T follicular helper cell (primary cell): ENCODE results near the gene SORCS2.

Experiments
- DNase-seq: peaks from one replicate; pipeline ENCODE4 v3.0.0-alpha.2; 2020; ENCODE audit warnings: low read depth

SORCS2 gene

DNA sequence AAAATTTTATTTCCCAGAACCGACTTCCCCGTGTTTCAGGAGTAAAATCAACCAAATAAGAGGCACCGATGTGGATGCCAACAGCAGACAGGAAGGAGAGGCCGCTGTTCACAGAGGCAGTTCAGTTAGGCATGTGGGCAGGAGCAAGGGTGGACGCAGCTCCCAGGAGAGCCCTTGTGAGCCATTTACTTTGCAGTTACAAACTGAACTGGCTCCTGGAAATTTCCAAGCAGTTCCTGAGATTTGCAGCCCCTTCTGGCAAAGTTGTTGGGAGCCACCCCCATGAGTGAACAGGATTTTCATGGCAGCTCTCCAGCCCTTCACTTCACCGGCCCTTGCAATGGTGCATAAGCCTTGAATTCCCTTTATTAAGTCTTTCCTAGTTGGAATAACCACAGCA is 558.2 kb downstream of the SORCS2 start:
- no peak for DNase-seq

DNA sequence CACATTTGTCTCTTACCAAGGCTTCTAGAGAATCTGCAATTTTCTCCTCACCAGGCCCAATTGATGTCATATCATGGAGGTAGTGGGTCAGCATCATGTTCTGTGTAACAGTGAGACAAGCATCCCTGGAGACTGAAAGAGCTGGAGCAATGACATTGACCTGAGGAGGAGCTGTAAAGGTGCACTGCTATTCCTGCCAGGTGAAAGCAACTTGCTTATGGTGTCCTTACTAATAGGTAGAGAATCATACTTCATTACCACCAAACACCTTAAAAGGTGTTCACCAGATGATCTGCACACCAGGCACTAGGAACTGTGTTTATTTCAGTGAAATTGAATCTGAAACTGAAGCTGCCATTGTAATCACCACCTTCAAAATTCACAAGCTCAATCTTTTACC is 558.6 kb downstream of the SORCS2 start:
- no peak for DNase-seq

DNA sequence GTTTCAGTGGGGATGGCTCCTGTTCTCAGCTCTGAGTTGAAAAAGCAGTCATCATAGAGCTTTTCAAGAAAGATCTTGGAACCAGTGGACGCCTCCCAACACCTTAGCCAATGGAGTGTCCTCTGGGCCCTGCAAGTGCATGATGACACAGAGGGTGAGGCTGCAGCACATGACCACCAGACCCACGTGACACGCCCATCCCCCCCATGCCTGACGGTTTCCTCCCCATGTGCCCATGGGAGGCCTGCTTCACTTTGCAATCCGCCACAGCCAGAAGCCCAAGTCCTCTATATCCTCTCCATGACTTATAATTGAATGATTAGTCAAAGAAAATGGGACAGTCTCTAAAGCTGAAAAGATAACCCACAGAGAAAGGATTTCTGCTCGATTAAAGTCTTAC is 560.3 kb downstream of the SORCS2 start:
- DNase-seq = no peak

DNA sequence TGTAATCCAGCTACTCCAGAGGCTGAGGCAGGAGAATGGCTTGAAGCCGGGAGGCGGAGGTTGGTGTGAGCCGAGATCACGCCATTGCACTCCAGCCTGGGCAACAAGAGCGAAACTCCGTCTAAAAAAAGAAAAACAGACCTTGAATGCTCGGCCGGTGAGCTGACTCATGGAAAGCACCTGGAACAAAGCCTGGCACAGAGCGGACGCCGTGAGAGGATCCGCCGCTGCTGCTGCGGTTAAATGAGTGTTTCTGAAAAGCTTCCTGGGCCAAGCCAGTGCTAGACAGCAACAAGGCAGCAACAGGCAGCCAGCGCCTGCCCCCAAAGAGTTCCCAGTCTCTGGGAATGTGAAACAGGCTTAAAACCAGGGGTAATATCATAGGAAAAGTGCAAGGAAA is 560.9 kb downstream of the SORCS2 start:
- no peak for DNase-seq

DNA sequence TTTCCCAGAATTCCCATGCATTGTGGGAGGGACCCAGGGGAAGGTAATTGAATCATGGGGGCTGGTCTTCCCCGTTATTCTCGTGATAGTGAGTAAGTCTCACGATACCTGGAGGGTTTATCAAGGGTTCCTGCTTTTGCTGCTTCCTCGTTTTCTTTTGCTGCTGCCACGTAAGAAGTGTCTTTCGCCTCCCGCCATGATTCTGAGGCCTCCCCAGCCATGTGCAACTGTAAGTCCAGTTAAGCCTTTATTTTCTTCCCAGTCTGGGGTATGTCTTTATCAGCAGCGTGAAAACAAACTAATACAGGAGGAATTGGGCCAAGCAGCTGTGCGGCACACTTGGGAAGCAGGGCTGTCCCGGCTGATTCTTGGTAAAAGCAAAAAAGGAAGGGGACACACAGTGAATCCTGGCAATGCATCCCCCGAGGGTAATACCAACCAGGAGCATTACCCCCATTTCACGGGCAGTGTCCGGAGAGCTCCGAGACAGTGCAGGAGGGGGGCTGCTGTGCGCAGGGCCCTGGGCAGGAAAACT is 561.7 kb downstream of the SORCS2 start:
- DNase-seq = no peak

DNA sequence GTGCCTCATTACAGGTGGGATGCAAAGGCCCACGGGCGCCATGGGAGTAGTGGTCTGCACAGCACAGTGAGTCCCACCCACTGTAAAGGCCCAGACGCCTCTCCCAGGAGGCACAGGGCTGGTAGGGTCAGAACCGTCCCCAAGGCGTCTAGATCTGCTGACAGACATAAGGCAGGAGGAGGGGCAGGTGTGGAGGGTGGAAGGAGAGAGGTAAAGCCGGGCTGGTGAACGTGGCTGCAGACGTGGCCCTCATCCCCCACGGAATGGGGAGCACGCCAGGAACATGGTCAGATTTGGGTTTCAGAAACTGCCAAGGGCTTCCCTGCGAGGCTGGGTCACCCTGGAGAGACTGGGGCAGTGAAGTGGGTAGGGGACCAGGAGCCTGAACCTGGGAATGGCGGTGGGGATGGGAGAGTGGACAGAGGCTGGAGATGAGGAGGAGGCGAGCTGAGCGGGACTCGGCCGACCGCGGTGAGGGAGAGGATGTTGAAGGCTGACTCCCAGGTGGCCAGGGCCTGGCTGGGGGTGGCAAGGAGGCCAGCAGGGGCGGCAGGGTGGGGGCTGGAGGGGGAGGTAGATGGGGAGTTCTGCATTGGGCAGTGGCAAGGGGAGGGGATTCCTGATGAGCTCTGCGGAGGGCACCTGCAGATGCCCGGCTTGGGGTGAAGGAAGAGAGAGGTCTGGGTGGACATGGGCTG is 562.4 kb downstream of the SORCS2 start:
- DNase-seq = no peak

DNA sequence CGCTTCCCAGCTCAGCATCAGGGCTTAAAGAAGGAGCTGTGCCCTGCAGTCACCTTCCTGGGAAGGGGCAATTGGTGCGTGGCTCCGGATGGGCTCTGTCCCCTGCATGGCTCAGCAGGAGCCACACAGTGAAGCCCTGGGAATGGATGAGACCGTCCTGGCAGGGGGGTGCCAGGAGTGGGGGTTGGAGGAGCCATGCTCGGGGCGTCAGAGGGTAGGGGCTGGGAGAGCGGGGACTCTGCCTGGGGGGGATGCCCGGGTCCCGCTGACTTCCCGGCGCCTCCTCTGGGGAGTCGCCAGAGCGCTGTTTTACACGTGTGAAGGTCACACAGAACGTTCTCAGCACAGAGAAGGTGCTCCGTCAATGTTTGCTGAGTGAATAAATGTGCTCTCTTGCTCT is 563.2 kb downstream of the SORCS2 start:
- DNase-seq = no peak

DNA sequence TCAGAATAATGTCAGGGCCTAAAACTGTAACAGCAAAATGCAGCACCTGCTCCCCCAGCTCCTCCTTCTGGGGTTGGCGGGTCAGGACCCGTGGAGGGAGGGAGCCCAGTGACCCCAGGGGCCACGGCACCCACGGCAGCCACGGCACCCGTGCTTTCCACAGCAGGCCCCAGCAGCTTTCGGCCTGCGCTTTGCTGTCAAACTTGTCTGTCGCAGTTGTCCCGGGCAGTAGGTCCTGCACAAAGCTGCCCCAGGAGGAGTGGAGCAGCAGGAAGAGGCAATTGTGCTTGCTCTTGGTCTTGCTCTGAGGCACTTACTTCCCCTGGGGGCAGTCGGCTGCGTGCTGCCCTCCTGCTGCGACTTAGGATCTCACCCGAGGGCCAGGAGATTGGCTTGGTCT is 563.7 kb downstream of the SORCS2 start:
- DNase-seq = no peak

DNA sequence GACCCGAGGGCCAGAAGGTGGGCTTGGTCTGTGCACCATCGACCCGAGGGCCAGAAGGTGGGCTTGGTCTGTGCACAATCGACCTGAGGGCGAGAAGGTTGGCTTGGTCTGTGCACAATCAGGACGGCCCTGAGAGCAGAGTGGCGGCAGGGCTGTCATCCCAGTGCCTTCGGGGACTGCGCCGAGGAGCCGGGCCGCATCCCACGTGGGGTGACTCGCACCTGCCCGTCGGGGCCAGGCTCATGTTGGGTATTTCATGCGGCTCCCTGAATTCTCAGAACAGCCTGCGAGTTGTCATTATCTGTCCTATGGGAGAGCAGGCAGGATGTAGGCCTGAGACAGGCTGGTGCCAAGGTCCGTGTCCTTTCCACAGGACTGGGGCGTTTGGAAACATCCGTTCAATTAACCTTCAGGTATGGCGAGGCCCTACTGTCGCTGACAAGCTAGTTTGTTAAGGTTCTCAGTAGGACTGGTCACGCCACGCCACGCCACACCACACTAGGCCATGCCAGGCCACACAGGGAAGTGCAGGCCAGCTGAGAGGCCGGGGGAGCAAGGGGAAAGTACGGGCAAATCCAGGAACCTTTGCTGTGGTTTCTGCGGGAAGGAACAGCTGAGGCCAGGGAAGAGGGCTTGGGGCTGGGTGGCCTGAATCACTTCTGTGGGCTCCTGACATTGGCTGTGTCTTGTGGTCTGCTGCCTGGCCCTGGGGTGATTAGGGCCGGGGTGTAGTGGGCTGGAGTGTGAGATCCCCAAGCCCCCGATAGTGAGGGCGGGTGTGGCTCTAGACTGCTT is 564.4 kb downstream of the SORCS2 start:
- DNase-seq = no peak

DNA sequence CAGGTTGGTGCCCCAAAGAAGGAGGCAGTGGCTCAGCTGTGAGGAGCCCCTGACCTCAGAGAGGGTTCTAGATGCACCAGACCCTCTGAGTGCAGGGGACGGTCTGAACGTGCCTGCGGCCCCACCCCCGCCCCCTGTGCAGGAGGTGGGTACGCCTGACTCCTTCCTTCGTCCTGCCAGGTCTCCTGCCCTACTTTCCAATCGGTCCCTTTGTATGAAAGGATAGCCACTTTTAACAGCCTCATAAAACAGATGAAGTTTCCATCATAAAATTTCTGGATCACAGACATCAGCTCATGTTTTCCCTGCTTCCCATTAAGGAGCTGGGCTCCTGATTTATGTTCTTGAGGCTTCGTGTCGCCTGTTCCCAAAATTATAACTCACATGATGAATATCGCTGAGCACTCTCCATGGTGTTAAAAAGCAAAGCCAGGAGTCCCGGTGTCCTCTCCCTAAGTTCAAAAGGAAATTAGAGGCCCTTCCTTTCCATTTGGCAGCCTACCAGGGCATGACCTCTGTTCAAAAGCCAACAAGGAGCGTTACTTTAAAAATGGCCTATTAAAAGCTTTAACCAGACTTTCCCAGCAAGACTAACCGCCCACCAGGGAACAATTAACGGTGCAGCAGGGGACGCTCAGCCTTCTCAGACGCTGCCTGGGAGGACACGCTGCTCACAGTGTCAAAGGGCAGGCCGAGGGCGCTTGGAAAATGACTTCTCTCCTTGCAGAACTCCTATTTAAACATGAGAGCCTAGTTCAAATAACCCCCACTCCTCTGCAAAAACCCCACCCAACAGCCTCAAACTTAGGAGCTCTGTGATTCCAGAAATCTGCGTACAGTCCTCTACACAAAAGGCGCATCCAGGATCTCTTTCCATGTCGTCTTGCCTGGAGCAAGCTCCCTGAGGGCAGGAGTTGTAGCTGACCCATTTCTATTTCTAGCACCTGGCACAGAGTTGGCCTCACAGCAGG is 565.4 kb downstream of the SORCS2 start:
- no peak for DNase-seq

DNA sequence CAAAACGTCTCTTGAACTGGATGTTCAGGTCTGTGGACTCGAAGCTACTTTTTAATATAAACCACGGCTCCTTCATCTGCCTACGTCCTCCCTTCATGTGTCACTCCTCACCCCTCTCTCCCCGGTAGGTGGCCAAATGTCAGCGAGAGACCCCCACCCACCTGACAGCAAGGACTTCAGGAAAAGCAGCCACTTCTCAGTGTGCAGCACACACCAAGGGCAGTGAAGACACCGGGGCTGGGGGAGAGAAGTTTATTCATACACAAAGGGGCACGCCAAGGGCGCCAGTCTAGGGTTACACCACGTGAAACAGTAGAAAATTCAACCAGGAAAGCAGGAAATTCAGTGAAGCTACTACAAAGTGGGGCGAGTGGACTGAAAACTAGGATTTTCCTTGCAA is 566.1 kb downstream of the SORCS2 start:
- DNase-seq = no peak

DNA sequence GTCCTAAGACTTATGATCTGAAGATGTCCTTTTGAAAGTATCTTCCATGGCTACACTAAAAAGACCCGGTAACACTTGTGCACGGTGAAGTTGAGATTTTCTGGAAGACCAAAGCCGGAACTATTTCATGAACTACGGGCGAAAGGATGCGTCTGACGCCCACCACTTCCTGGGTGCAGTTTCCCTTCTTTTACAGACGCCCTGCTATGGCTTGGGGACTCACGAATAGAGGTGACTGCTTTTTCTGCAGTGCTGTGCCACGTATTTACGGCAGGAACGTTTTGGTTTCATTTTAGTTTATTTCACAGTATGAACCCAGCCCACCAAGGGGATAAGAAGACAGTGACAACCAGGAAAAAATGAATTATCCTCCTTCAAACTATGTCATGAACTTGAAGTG is 566.9 kb downstream of the SORCS2 start:
- DNase-seq = peak; percentile 36

DNA sequence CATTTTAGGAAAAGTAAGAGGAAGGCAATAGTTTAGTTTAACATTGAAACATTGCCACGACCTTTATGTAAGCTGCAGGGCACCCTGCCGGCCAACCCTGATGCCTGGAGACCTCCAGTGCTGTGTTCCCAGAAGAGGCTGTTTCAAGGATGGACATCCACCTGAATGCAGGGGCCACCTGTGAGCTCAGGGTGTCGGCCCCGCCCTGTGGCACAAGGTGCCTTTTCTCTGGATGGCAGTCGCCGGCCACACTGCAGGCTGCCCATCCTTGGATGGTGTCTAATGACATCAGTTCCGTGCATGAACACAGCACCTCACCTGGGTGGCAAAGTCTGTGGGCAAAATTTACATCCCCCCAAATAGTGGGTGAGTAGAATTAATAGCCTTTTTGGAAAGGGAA is 567.3 kb downstream of the SORCS2 start:
- no peak for DNase-seq

DNA sequence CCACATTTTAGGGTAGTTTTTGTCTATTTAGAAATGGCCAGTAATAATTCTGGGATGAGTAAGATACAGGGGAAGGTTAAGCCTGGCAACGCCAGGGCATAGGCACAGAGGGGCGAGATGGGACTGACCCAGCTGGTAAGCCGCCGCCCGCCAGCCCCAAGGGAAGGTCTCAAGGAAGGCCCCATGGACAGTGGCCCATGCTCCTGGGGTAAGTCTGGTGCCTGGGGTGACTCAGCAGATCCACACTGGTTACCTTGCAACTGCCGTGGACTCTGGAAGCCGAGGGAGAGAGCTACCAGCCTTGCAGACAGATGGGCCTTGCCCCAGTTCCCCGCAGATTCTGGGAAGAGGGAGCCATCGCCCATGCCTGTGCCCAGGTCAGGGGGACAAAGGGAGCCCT is 567.9 kb downstream of the SORCS2 start:
- DNase-seq = no peak

DNA sequence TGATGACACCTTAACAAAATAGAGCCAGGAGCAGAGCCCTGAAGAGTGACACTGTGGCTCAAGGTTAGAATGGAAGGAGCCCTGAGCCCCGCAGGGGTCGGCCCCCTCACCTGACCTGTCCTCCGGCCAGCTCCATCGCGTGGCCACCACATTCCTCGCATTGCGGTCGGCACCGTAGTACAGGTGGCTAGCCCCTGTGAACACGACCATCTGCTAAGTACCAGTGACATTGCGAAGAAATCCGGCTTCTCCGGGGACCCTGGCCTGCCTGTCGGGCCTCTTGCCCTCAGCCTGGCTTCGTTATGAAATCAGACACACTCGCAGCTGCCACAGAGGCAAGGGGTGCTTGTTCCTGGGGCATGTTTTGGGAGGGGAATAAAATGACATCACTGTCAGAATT is 568.4 kb downstream of the SORCS2 start:
- DNase-seq = no peak

DNA sequence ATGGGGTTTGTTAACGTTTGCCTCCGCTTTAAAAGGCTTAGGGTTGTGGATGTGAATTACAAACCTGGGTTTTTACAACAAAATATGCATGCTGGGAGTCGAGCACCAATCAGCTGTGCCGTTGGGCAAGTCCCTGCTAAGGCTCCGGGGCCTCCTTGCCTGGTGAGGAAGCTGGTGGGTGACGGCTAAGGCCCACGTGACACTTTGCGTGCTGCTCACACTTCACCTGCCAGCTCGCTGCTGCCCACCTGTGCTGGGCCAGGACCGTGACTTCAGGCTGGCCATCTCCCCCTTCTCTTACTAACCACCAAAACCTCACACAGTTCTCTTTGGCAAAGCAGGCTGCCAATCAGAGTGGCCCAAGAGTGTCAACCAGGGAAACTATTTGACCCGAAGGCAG is 569.0 kb downstream of the SORCS2 start:
- no peak for DNase-seq

DNA sequence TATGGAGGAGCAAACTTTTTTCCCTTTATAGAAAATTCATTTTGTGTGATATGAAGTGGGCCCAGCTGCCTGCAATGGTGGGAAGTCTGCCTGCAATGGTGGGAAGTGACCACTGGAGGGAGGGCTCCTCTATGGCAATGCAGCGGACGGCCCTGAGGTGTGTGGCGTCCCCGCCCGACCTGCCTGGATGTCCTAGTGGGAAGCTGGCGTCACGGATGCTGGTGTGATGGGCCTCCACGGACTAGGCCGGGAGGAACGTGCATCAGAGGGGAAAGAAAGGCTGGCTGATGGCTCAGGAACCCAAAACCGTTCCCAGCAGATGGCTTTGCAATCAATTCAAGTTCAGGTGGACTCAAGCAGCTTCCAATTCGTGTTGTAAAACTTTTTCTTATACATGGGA is 569.4 kb downstream of the SORCS2 start:
- DNase-seq = peak; percentile 9

DNA sequence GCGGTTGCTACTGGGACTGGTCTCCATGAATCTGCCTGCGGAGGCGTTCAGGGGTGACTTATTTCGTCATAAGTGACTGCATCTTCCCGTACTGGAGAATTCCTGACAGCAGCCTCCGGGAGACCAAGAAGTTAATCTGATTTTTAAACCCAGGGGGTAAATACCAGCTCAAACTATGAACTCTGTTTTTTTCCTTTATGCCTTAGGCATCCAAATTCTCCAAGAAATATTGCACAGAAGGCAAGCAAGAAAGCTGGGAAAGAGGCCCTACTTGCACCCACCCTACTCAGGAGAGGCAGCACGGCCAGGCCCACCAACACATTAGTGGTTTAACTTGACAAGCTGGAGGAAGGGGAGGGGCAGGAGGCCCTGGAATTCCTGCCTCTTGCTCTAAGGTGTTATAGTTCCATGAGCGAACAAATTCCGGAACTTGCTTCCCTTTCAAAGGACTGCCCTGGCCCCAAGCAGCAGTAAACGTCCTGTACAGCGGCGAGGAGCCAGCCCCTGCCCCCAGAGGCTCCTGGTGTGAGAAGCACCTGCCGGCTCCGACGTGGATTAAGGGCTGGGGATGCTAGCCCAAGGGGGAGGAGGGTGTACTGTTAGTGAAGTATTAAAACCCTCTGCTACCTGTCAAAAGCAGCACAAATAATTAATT is 570.2 kb downstream of the SORCS2 start:
- no peak for DNase-seq

DNA sequence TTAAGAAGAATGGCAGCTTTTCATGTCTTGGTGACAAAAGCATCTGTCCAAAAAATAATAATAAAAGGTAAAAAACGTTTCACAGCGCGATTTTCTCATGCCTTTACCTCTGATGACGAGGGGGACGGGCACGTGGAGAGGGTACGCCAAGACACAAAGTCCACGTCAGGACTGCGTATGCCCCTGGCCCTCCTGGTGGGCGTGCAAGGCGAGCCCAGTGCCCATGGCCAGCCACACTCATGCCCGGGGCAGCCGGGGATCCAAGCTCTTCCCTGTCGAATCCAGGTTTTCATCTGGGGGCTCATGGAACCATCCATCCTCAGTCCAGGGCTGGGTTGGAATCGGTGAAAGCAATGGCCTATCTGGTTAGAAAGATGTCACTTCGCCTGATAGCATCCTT is 570.8 kb downstream of the SORCS2 start:
- DNase-seq = no peak

DNA sequence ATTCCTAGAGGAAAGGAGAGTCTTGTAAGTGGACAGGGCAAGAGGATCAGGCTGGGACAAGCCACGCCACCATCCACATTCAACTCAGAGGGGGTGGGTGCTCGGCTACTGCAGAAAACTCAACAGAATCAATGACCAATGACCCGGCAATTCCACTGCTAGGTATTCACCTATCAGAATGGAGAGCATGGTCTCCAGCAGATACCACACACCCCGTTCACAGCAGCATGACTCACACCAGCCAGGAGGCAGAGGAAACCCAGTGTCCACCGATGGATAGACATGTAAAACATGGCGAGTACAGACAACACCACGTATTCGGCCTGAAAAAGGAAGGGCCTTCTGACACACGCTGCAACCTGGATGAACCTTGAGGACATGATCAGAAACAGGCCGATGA is 571.5 kb downstream of the SORCS2 start:
- no peak for DNase-seq

DNA sequence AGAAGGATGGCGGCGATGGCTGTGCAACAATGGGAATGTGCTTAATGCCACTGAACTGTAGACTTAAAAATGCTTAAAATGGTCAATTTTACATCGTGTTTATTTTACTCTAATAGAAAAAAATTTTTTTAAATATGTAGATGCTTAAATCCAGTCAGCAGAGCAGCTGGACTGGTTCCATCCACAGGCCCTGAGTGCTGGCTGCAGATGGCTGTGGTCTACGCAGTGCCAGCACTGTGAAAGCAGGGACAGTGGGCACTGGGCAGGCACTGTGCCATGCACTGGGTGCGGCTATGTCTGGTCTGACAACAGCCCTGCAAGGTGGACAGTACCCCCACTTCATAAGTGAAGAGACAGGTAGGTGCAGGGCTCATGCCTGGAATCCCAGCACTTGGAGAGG is 572.1 kb downstream of the SORCS2 start:
- no peak for DNase-seq

DNA sequence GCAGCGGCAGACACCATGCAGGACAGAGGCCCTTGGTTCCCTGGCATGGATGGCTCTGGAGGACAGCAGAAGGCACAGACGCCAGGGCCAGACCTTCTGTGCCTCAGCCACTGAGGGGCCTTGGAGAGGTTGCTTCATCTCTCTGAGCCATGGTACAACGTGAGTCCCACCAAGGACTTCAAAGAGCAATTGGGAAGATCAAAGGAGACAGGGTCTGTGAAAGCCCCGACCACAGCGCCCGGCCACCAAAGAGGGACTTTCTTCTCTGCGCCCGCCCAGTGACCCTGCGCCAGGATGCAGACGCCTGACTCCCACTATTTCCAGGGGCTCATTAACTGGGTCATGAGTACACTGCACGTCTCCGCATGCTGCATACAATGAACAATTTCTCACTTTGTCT is 573.3 kb downstream of the SORCS2 start:
- DNase-seq = no peak
